Natural killer cell (primary cell): ENCODE measurements around the gene CAMTA1. TPM values are rescaled to one million over a fixed set of nuclear protein-coding genes. Genes with fewer than 3 reads are reported as not detected.
A peak's percentile ranks its signal among the peaks of the same experiment; 100 is the strongest.

Source experiments
- ATAC-seq, 3 donors: fragments of 150-1000 bp in 2 of 3; fragments of 200-7000 bp in 1 of 3; cut with Tn5 transposase; 1 replicate in 1 of 3; 2 replicates in 2 of 3; pipeline ENCODE4 v1.10.0; 2021; ENCODE audit warnings: mild to moderate bottlenecking in 2 of 3, moderate library complexity in 2 of 3
- DNase-seq, 2 donors: peaks; one replicate each; pipeline versions ENCODE4 v3.0.0 to v3.0.0-alpha.2; 2013 to 2021; ENCODE audit warnings: mixed read lengths in 1 of 2
- H3K27ac ChIP-seq: one replicate; pipeline ENCODE4 v1.5.1; 2013; ENCODE audit warnings: mild to moderate bottlenecking, low read length
- H3K27me3 ChIP-seq: one replicate; pipeline ENCODE4 v1.6.1; 2013; ENCODE audit warnings: low read length; ENCODE audit not compliant: control insufficient read depth, insufficient read depth
- H3K36me3 ChIP-seq: one replicate; pipeline ENCODE4 v1.6.1; 2013; ENCODE audit warnings: low read length; ENCODE audit not compliant: control insufficient read depth, insufficient read depth
- H3K4me1 ChIP-seq: one replicate; pipeline ENCODE4 v1.6.1; 2013; ENCODE audit warnings: low read length; ENCODE audit not compliant: control insufficient read depth, insufficient read depth
- H3K4me3 ChIP-seq: one replicate; pipeline ENCODE4 v1.5.1; 2013; ENCODE audit warnings: low read length
- H3K9me3 ChIP-seq: one replicate; pipeline ENCODE4 v1.6.1; 2013; ENCODE audit warnings: low read length; ENCODE audit not compliant: control insufficient read depth, insufficient read depth
- H3K27ac Mint-ChIP-seq, 2 donors: one replicate each; pipeline ENCODE4 v1.8.0; 2022; ENCODE audit warnings: mild to moderate bottlenecking in 2 of 2, mixed read lengths in 2 of 2, moderate library complexity in 1 of 2
- H3K27me3 Mint-ChIP-seq, 2 donors: one replicate each; pipeline ENCODE4 v1.8.0; 2022; ENCODE audit warnings: low read depth in 2 of 2, mixed read lengths in 2 of 2
- H3K36me3 Mint-ChIP-seq: one replicate; pipeline ENCODE4 v1.8.0; 2022; ENCODE audit warnings: mixed read lengths
- H3K4me1 Mint-ChIP-seq, 2 donors: one replicate each; pipeline ENCODE4 v1.8.0; 2022; ENCODE audit warnings: mixed read lengths in 2 of 2
- H3K4me3 Mint-ChIP-seq: one replicate; pipeline ENCODE4 v1.8.0; 2022; ENCODE audit warnings: mild to moderate bottlenecking, moderate library complexity, mixed read lengths
- H3K9me3 Mint-ChIP-seq, 2 donors: one replicate each; pipeline ENCODE4 v1.8.0; 2022; ENCODE audit warnings: mixed read lengths in 2 of 2
- WGBS: methylation state at CpG from one replicate; pipeline ENCODE4 v1.1.7; 2013; ENCODE audit warnings: missing lambda C conversion rate; ENCODE audit not compliant: insufficient coverage; 5-methylcytosine and 5-hydroxymethylcytosine counted together
- intact Hi-C: fragments of 100-400 bp; cut with micrococcal nuclease; formaldehyde crosslinking; loops from one replicate; pipeline ENCODE4 v1.14.2; 2022
- total RNA-seq, 4 donors: library from RNA; stranded (reverse); fragments of 120-200 nt in 1 of 4; gene quantifications; one replicate each; pipeline versions ENCODE4 v1.2.3 to v1.2.4, GENCODE V29; 2013 to 2022
- TF ChIP-seq, protein P1 (sequence below): fragments of 200-600 bp; IDR thresholded peaks from one replicate; pipeline ENCODE4 v1.8.0; 2022; ENCODE audit warnings: antibody characterized with exemption

The CAMTA1 gene
- total RNA-seq, 3 donors from 2014 or later (not counting 1 experiment from before 2014, with no cell fraction given), result 40.6 to 53.3 (median 44.9) TPM

DNA sequence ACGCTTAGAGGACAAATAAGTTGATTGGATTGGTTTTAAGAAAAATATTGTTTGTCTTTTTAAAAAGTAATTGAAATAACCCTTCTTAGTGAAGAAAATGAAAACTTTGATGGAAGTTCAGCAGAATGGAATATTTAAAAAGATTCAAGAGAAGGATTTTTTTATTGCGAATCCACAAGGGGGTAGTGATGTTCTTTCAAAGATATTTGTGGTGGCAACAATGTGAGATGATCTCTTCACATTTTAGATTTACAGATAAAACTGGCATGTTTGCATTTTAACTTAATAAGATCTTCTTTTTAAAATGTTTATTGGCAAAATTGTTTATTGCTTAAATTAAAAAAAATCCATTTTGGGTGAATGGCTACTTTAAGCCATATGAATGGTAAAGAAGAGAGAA, 8.9 kb downstream of the CAMTA1 start:
- no peak for ATAC-seq

DNA sequence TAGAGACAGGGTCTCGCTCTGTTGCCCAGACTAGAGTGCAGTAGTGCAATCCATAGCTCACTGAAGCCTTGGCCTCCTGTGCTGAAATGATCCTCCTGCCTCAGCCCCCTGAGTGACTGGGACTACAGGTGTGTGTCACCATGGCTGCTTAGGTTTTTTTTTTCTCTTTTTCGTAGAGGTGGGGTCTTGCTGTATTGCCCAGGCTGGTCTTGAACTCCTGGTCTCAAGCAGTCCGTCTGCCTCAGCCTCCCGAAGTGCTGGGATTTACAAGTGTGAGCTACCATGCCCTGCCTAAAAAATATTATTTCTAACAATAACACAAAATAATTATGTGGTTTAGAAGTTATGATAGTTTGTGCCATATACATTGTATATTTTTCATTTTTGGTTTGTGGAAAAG, 9.9 kb downstream of the CAMTA1 start:
- WGBS, result 93% methylated on average over 2 of the region's 4 CpGs
- no peaks in the 10 kb centered on the region for H3K27me3 ChIP-seq
- no peak for ATAC-seq

More for the DNA sequence above, 8.9 kb downstream of the CAMTA1 start:
- peaks cover 6% of the 10 kb centered on the region for H3K36me3 ChIP-seq
- TF ChIP-seq, protein P1, sequence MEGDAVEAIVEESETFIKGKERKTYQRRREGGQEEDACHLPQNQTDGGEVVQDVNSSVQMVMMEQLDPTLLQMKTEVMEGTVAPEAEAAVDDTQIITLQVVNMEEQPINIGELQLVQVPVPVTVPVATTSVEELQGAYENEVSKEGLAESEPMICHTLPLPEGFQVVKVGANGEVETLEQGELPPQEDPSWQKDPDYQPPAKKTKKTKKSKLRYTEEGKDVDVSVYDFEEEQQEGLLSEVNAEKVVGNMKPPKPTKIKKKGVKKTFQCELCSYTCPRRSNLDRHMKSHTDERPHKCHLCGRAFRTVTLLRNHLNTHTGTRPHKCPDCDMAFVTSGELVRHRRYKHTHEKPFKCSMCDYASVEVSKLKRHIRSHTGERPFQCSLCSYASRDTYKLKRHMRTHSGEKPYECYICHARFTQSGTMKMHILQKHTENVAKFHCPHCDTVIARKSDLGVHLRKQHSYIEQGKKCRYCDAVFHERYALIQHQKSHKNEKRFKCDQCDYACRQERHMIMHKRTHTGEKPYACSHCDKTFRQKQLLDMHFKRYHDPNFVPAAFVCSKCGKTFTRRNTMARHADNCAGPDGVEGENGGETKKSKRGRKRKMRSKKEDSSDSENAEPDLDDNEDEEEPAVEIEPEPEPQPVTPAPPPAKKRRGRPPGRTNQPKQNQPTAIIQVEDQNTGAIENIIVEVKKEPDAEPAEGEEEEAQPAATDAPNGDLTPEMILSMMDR, result peak; percentile 40
- Mint-ChIP-seq H3K4me3 (no peak overlapping the region), H3K27ac (no peak overlapping the region), H3K4me1 (peaks cover 11 to 15% of the 10 kb centered on the region in 2 donors), H3K9me3 (no peaks in the 10 kb centered on the region), H3K36me3 (no peaks in the 10 kb centered on the region), H3K27me3 (no peaks in the 10 kb centered on the region)
- no peaks in the 10 kb centered on the region for H3K4me1 ChIP-seq
- WGBS, result 83% methylated on average over 1 of the region's 2 CpGs
- intact Hi-C loops, result loop anchor here (1.0 kb wide), 1 partner anchor 96 kb away; no protein-coding TSS in a partner anchor
- no peak overlapping the region for H3K4me3 ChIP-seq
- no peaks in the 10 kb centered on the region for H3K27me3 ChIP-seq
- H3K9me3 ChIP-seq, result no peaks in the 10 kb centered on the region
- no peak overlapping the region for H3K27ac ChIP-seq
- DNase-seq, result peak in 1 of 2 donors; percentile 59

DNA sequence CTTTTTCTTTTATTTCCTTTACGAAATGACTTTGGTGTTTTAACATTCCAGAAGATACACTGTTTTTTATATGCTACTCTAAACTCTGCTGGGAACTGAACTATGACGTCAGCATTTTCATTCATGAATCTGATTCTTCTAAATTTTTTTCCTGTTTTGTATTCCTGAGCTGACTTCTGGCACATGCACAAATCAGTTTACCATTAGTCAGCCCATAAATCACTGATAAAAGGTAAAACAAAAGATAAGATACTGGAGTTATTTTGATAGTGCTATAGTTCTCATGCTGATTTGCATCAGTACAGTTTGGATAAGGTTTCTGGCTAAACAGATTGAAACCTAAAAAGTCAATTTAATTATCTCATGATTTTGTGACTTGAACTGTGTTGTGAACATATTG, 10.4 kb downstream of the CAMTA1 start:
- no peaks in the 10 kb centered on the region for H3K9me3 ChIP-seq
- Mint-ChIP-seq H3K27ac (no peak overlapping the region), H3K4me1 (peaks cover 6 to 18% of the 10 kb centered on the region in 2 donors), H3K4me3 (no peak overlapping the region), H3K27me3 (no peaks in the 10 kb centered on the region), H3K36me3 (no peaks in the 10 kb centered on the region), H3K9me3 (no peaks in the 10 kb centered on the region)
- WGBS, result 89% methylated on average over 2 of the region's 2 CpGs
- no peaks in the 10 kb centered on the region for H3K27me3 ChIP-seq
- DNase-seq (no peak), ATAC-seq (no peak)
- TF ChIP-seq, protein P1, result no peak
- no peak overlapping the region for H3K27ac ChIP-seq
- H3K4me3 ChIP-seq, result no peak overlapping the region
- peaks cover 6% of the 10 kb centered on the region for H3K36me3 ChIP-seq
- intact Hi-C loops, result no loop called here
- H3K4me1 ChIP-seq, result no peaks in the 10 kb centered on the region

More for the DNA sequence above, 9.9 kb downstream of the CAMTA1 start:
- TF ChIP-seq, protein P1, result no peak
- Mint-ChIP-seq H3K36me3 (no peaks in the 10 kb centered on the region), H3K9me3 (no peaks in the 10 kb centered on the region), H3K4me3 (no peak overlapping the region), H3K27me3 (no peaks in the 10 kb centered on the region), H3K4me1 (peaks cover 6 to 17% of the 10 kb centered on the region in 2 donors), H3K27ac (no peak overlapping the region)
- Histone ChIP-seq H3K36me3 (peaks cover 6% of the 10 kb centered on the region), H3K27ac (no peak overlapping the region), H3K9me3 (no peaks in the 10 kb centered on the region), H3K4me3 (no peak overlapping the region), H3K4me1 (no peaks in the 10 kb centered on the region)
- intact Hi-C loops, result no loop called here
- DNase-seq, result no peak

DNA sequence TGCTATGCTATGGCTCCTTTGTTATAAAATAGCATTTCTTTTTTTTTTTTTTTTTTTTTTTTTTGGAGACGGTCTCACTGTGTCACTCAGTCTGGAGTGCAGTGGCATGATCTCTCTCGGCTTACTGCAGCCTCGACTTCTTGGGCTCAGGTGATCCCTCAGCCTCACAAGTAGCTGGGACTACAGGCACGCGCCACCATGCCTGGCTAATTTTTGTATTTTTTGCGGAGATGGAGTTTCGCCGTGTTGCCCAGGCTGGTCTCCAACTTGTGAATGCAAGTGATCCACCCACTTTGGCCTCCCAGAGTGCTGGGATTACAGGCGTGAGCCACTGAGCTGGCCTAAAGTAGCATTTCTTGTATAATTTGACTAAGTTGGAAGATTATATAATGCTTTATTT, 10.8 kb downstream of the CAMTA1 start:
- H3K4me1 Mint-ChIP-seq, result peaks cover 3 to 18% of the 10 kb centered on the region in 2 donors
- TF ChIP-seq, protein P1, result no peak
- H3K36me3 Mint-ChIP-seq, result no peaks in the 10 kb centered on the region
- DNase-seq (no peak), ATAC-seq (no peak)
- Histone ChIP-seq H3K4me3 (no peak overlapping the region), H3K4me1 (no peaks in the 10 kb centered on the region), H3K36me3 (peaks cover 6% of the 10 kb centered on the region), H3K27ac (no peak overlapping the region), H3K9me3 (no peaks in the 10 kb centered on the region), H3K27me3 (no peaks in the 10 kb centered on the region)
- H3K27ac Mint-ChIP-seq, result no peak overlapping the region
- H3K9me3 Mint-ChIP-seq, result no peaks in the 10 kb centered on the region
- intact Hi-C loops, result no loop called here
- no peaks in the 10 kb centered on the region for H3K27me3 Mint-ChIP-seq
- H3K4me3 Mint-ChIP-seq, result no peak overlapping the region
- 93% methylated on average over 9 of the region's 9 CpGs for WGBS
